Neural cell (in vitro differentiated cells): ENCODE measurements around the gene MAT1A. TPM values are rescaled to one million over a fixed set of nuclear protein-coding genes. Genes with fewer than 3 reads are reported as not detected.

Source experiments
- H2AFZ ChIP-seq: fragments of 200-600, 300-800 bp; sonication (generic), shearing (Covaris generic); 2 replicates; pipeline ENCODE4 v1.6.0; 2014; ENCODE audit warnings: low read depth, mild to moderate bottlenecking, antibody characterized with exemption, low read length, moderate library complexity
- H3F3A ChIP-seq: fragments of 200-600 bp; shearing (Covaris generic); 2 replicates; pipeline ENCODE4 v1.6.1; 2016; ENCODE audit warnings: mild to moderate bottlenecking, moderate library complexity, mixed read lengths, antibody characterized with exemption, low read length; ENCODE audit not compliant: insufficient read depth, poor library complexity, severe bottlenecking
- H3K27ac ChIP-seq: fragments of 200-600, 300-800 bp; sonication (generic), shearing (Covaris generic); 2 replicates; pipeline ENCODE4 v1.5.1; 2014; ENCODE audit warnings: mild to moderate bottlenecking, low read length, moderate library complexity
- H3K27me3 ChIP-seq: fragments of 300-800, 200-600 bp; sonication (generic), shearing (Covaris generic); 2 replicates; pipeline ENCODE4 v1.6.0; 2014; ENCODE audit warnings: mild to moderate bottlenecking, low read depth, low read length, moderate library complexity; ENCODE audit not compliant: insufficient read depth
- H3K36me3 ChIP-seq: fragments of 300-800, 200-600 bp; sonication (generic), shearing (Covaris generic); 2 replicates; pipeline ENCODE4 v1.5.1; 2014; ENCODE audit warnings: mild to moderate bottlenecking, antibody characterized with exemption, low read length, moderate library complexity; ENCODE audit not compliant: insufficient read depth
- H3K4me2 ChIP-seq: fragments of 300-800, 200-600 bp; sonication (generic), shearing (Covaris generic); 2 replicates; pipeline ENCODE4 v1.6.0; 2014; ENCODE audit warnings: mild to moderate bottlenecking, low read length
- H3K4me3 ChIP-seq: fragments of 300-800, 200-600 bp; sonication (generic), shearing (Covaris generic); 2 replicates; pipeline ENCODE4 v1.5.1; 2014; ENCODE audit warnings: mild to moderate bottlenecking, low read length, moderate library complexity
- H3K79me2 ChIP-seq: fragments of 200-600 bp; shearing (Covaris generic); replicated peaks from 2 replicates; pipeline ENCODE4 v1.6.0; 2014; ENCODE audit warnings: mild to moderate bottlenecking, low read length, moderate library complexity; ENCODE audit not compliant: insufficient read depth
- H3K9ac ChIP-seq: fragments of 300-800, 200-600 bp; sonication (generic), shearing (Covaris generic); 2 replicates; pipeline ENCODE4 v1.6.1; 2016; ENCODE audit warnings: mild to moderate bottlenecking, low read length, mixed read lengths
- H3K9me2 ChIP-seq: fragments of 200-600 bp; shearing (Covaris generic); 2 replicates; pipeline ENCODE4 v1.6.1; 2016; ENCODE audit warnings: mild to moderate bottlenecking, low read length, mixed read lengths; ENCODE audit not compliant: insufficient read depth
- H3K9me3 ChIP-seq: fragments of 200-600, 300-800 bp; sonication (generic), shearing (Covaris generic); 2 replicates; pipeline ENCODE4 v1.6.1; 2016; ENCODE audit warnings: mild to moderate bottlenecking, mixed run types, low read length, moderate library complexity, mixed read lengths
- H4K20me1 ChIP-seq: fragments of 200-600 bp; shearing (Covaris generic); 2 replicates; pipeline ENCODE4 v1.6.1; 2016; ENCODE audit warnings: mild to moderate bottlenecking, mixed run types; ENCODE audit not compliant: insufficient read depth
- CTCF ChIP-seq: fragments of 450-650 bp; IDR thresholded peaks from 2 replicates; pipeline ENCODE4 v1.5.1; 2014; ENCODE audit warnings: antibody characterized with exemption, mild to moderate bottlenecking, moderate library complexity; ENCODE audit not compliant: poor library complexity, severe bottlenecking
- EP300 ChIP-seq: fragments of 450-650 bp; conservative IDR thresholded peaks from 2 replicates; pipeline ENCODE4 v1.6.1; 2014; ENCODE audit warnings: antibody characterized with exemption, mild to moderate bottlenecking, moderate library complexity; ENCODE audit not compliant: poor library complexity, severe bottlenecking
- EZH2 ChIP-seq: fragments of 200-600, 300-800 bp; shearing (Covaris generic), sonication (generic); IDR thresholded peaks from 2 replicates; pipeline ENCODE4 v1.6.1; 2014; ENCODE audit warnings: antibody characterized with exemption, low read length, borderline replicate concordance, mild to moderate bottlenecking; ENCODE audit not compliant: insufficient read depth, poor library complexity, severe bottlenecking
- MXI1 ChIP-seq: fragments of 450-650 bp; conservative IDR thresholded peaks from 2 replicates; pipeline ENCODE4 v1.6.1; 2014; ENCODE audit warnings: antibody characterized with exemption, mild to moderate bottlenecking; ENCODE audit not compliant: poor library complexity, severe bottlenecking
- POLR2AphosphoS5 ChIP-seq: IDR thresholded peaks from 2 replicates; pipeline ENCODE4 v1.6.1; 2012
- RAD21 ChIP-seq: fragments of 450-650 bp; conservative IDR thresholded peaks from 2 replicates; pipeline ENCODE4 v1.6.1; 2014; ENCODE audit warnings: antibody characterized with exemption, mild to moderate bottlenecking, moderate library complexity
- REST ChIP-seq: IDR thresholded peaks from 2 replicates; pipeline ENCODE4 v1.6.1; 2012; ENCODE audit warnings: borderline replicate concordance
- SMC3 ChIP-seq: fragments of 450-650 bp; conservative IDR thresholded peaks from 2 replicates; pipeline ENCODE4 v1.6.1; 2014; ENCODE audit warnings: antibody characterized with exemption, mild to moderate bottlenecking, moderate library complexity; ENCODE audit not compliant: poor library complexity
- TAF1 ChIP-seq: IDR thresholded peaks from 2 replicates; pipeline ENCODE4 v1.6.1; 2012; ENCODE audit warnings: low read depth
- polyA plus RNA-seq: library from polyadenylated mRNA; depleted of rRNA; stranded (reverse); fragments of >200 nt; gene quantifications from 2 replicates; pipeline ENCODE4 v1.2.3, GENCODE V29; 2014

Gene MAT1A
- polyA plus RNA-seq, 1 donor from 2014 or later: not detected

- H3K79me2 ChIP-seq: no peaks in the 10 kb centered on the region
- H3K27ac ChIP-seq: no peak overlapping the region
- H4K20me1 ChIP-seq: no peaks in the 10 kb centered on the region
- H2AFZ ChIP-seq: no peak overlapping the region
- H3K4me2 ChIP-seq: no peak overlapping the region
- H3K27me3 ChIP-seq: no peaks in the 10 kb centered on the region
- H3F3A ChIP-seq: no peaks in the 10 kb centered on the region
- H3K9ac ChIP-seq: no peak overlapping the region
- no peaks in the 10 kb centered on the region for H3K9me2 ChIP-seq
- no peaks in the 10 kb centered on the region for H3K36me3 ChIP-seq
- no peaks in the 10 kb centered on the region for H3K9me3 ChIP-seq
- H3K4me3 ChIP-seq: no peak overlapping the region
- TF ChIP-seq SMC3 (no peak), EP300 (no peak), REST (no peak), CTCF (no peak), RAD21 (no peak), TAF1 (no peak), MXI1 (no peak), POLR2AphosphoS5 (no peak), EZH2 (no peak)
Measured at GRCh38 chr10:80266513-80266863, 23.0 kb downstream of the MAT1A start.

- Histone ChIP-seq H3K9me3 (no peaks in the 10 kb centered on the region), H3K4me3 (no peak overlapping the region), H3K27me3 (no peaks in the 10 kb centered on the region), H4K20me1 (no peaks in the 10 kb centered on the region), H3K36me3 (no peaks in the 10 kb centered on the region), H3F3A (no peaks in the 10 kb centered on the region), H3K9ac (no peak overlapping the region), H2AFZ (no peak overlapping the region), H3K79me2 (no peaks in the 10 kb centered on the region), H3K4me2 (no peak overlapping the region), H3K27ac (no peak overlapping the region), H3K9me2 (no peaks in the 10 kb centered on the region)
- no peak for TF ChIP-seq POLR2AphosphoS5
- no peak for TF ChIP-seq CTCF
- no peak for TF ChIP-seq RAD21
- TF ChIP-seq SMC3: no peak
- no peak for TF ChIP-seq EP300
- no peak for TF ChIP-seq TAF1
- TF ChIP-seq REST: no peak
- no peak for TF ChIP-seq EZH2
- no peak for TF ChIP-seq MXI1
Measured at GRCh38 chr10:80265740-80266512, 23.5 kb downstream of the MAT1A start.
